Measurements from ENCODE around the gene CYP24A1.

The CYP24A1 gene

GRCh38 chr20:54172856-54173652 lies 732 bp downstream of the CYP24A1 start:
- no peak overlapping the region for H3K27ac ChIP-seq (ENCODE audit: low read length)
- no peaks in the 10 kb centered on the region for H3K36me3 ChIP-seq (ENCODE audit: control insufficient read depth, insufficient read depth, low read length)
- no CpG with 5 or more reads among the region's 66 CpGs for WGBS (ENCODE audit: insufficient coverage, insufficient read length)
- H3K9me3 ChIP-seq (ENCODE audit: control insufficient read depth, insufficient read depth, low read length): no peaks in the 10 kb centered on the region
- H3K4me3 ChIP-seq (ENCODE audit: low read length): peak overlapping the region; percentile 29; the same call in 1 of the 2 replicates
- DNase-seq (ENCODE audit: low read depth, low spot score): no peak
- H3K27me3 ChIP-seq (ENCODE audit: control insufficient read depth, insufficient read depth, low read length): peaks cover 41% of the 10 kb centered on the region
- peaks cover 8% of the 10 kb centered on the region; the same call in 1 of the 2 replicates for H3K4me1 ChIP-seq (ENCODE audit: control insufficient read depth, insufficient read depth, low read length)

DNA sequence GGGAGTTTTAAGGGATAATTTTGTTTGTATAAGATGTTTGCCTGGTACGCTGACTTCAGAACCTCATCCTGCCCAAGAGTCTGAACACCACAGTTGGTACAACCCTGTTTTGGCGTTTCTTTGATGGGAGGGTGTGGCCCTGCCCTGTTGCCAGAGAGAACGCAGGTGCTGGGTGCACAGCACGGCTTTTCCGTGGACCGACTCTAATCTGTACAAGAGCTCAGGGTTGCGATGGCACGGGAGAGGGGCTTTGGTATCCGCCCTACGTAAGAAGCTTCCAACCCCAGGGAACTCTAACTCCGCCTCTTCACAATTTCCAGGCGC lies 1.3 kb downstream of the CYP24A1 start:
- peaks cover 9% of the 10 kb centered on the region; the same call in 1 of the 2 replicates for H3K4me1 ChIP-seq (ENCODE audit: control insufficient read depth, insufficient read depth, low read length)
- H3K27ac ChIP-seq (ENCODE audit: low read length): no peak overlapping the region
- H3K9me3 ChIP-seq (ENCODE audit: control insufficient read depth, insufficient read depth, low read length): no peaks in the 10 kb centered on the region
- WGBS (ENCODE audit: insufficient coverage, insufficient read length): no CpG with 5 or more reads among the region's 12 CpGs
- no peaks in the 10 kb centered on the region for H3K36me3 ChIP-seq (ENCODE audit: control insufficient read depth, insufficient read depth, low read length)
- peak overlapping the region; percentile 29; the same call in 1 of the 2 replicates for H3K4me3 ChIP-seq (ENCODE audit: low read length)
- H3K27me3 ChIP-seq (ENCODE audit: control insufficient read depth, insufficient read depth, low read length): peaks cover 41% of the 10 kb centered on the region
- DNase-seq (ENCODE audit: low read depth, low spot score): no peak

- Histone ChIP-seq H3K4me3 (ENCODE audit: low read length) (no peak overlapping the region), H3K27me3 (ENCODE audit: control insufficient read depth, insufficient read depth, low read length) (peaks cover 41% of the 10 kb centered on the region), H3K4me1 (ENCODE audit: control insufficient read depth, insufficient read depth, low read length) (peaks cover 9% of the 10 kb centered on the region; the same call in 1 of the 2 replicates), H3K27ac (ENCODE audit: low read length) (no peak overlapping the region), H3K36me3 (ENCODE audit: control insufficient read depth, insufficient read depth, low read length) (no peaks in the 10 kb centered on the region), H3K9me3 (ENCODE audit: control insufficient read depth, insufficient read depth, low read length) (no peaks in the 10 kb centered on the region)
- DNase-seq (ENCODE audit: low read depth, low spot score): no peak
- WGBS (ENCODE audit: insufficient coverage, insufficient read length): no CpG with 5 or more reads among the region's 3 CpGs
Observed at GRCh38 chr20:54170963-54171362, 2.8 kb downstream of the CYP24A1 start.

DNA sequence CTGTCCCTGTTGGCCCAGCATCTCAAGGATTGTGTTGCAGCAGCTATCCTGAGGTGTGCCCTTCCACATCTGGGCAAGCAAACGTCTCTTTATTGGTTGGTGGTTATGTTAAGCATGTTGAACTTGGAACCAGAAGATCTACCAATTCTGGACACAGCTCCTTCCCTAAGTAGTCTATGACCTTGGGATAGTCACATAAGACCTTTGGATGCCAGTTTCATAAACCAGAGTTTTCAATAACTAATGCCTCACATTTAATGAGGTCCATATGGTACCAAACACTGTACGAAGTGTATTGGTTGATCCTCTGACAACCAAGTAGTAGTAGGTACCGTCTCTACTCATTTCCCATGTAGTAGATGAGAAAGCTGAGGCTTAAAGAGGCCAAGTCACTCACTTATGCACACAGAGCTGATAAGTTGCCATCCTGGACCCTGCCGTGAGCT lies 3.7 kb downstream of the CYP24A1 start:
- H3K27me3 ChIP-seq (ENCODE audit: control insufficient read depth, insufficient read depth, low read length): peaks cover 39% of the 10 kb centered on the region
- H3K4me3 ChIP-seq (ENCODE audit: low read length): no peak overlapping the region
- no CpG with 5 or more reads among the region's 4 CpGs for WGBS (ENCODE audit: insufficient coverage, insufficient read length)
- H3K4me1 ChIP-seq (ENCODE audit: control insufficient read depth, insufficient read depth, low read length): peaks cover 9% of the 10 kb centered on the region; the same call in 1 of the 2 replicates
- no peaks in the 10 kb centered on the region for H3K36me3 ChIP-seq (ENCODE audit: control insufficient read depth, insufficient read depth, low read length)
- no peak overlapping the region for H3K27ac ChIP-seq (ENCODE audit: low read length)
- H3K9me3 ChIP-seq (ENCODE audit: control insufficient read depth, insufficient read depth, low read length): no peaks in the 10 kb centered on the region
- no peak for DNase-seq (ENCODE audit: low read depth, low spot score)

DNA sequence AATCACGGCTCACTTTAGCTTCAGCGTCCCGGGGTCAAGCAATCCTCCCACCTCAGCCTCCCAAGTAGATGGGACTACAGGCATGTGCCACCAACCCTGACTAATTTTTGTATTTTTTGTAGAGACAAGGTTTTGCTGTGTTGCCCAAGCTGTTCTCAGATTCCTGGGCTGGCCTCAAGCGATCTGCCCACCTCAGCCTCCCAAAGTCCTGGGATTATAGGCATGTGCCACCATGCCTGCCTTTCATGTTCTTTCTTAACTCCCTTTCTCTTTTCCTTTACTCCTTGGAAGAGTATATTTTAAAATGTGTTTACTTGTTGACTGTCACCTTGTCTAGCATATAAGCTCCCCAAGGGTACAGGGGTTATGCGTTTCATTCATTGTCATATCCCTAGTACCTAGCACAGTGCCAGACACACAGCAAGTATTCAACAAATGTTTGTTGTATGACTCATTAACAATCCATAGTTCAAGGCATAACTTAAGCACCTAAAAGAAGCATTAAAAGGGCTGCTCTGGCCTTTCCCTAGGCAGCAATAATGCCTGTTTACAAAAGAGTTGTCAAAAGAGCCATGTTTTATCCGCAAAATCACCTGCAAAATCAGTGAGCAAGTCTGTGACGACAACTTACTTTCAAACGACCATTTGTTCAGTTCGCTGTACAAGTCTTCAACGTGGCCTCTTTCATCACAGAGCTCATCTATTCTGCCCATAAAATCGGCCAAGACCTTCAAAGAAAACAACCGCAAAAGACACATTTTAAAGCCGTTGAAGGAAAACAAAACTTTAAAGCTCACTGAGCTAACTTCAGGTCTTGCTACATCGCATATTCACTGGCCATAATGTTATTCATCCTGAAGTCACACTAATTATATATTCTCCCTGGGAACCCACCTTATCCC lies 4.6 kb downstream of the CYP24A1 start:
- H3K27me3 ChIP-seq (ENCODE audit: control insufficient read depth, insufficient read depth, low read length): peaks cover 31% of the 10 kb centered on the region
- no peaks in the 10 kb centered on the region for H3K36me3 ChIP-seq (ENCODE audit: control insufficient read depth, insufficient read depth, low read length)
- no peak overlapping the region for H3K4me3 ChIP-seq (ENCODE audit: low read length)
- DNase-seq (ENCODE audit: low read depth, low spot score): no peak
- no peaks in the 10 kb centered on the region for H3K9me3 ChIP-seq (ENCODE audit: control insufficient read depth, insufficient read depth, low read length)
- WGBS (ENCODE audit: insufficient coverage, insufficient read length): no CpG with 5 or more reads among the region's 14 CpGs
- peaks cover 9% of the 10 kb centered on the region; the same call in 1 of the 2 replicates for H3K4me1 ChIP-seq (ENCODE audit: control insufficient read depth, insufficient read depth, low read length)
- H3K27ac ChIP-seq (ENCODE audit: low read length): no peak overlapping the region

- no peak overlapping the region for H3K27ac ChIP-seq (ENCODE audit: low read length)
- no peak overlapping the region for H3K4me3 ChIP-seq (ENCODE audit: low read length)
- no CpG with 5 or more reads among the region's 11 CpGs for WGBS (ENCODE audit: insufficient coverage, insufficient read length)
- DNase-seq (ENCODE audit: low read depth, low spot score): no peak
- no peaks in the 10 kb centered on the region for H3K36me3 ChIP-seq (ENCODE audit: control insufficient read depth, insufficient read depth, low read length)
- H3K27me3 ChIP-seq (ENCODE audit: control insufficient read depth, insufficient read depth, low read length): peaks cover 22% of the 10 kb centered on the region
- H3K9me3 ChIP-seq (ENCODE audit: control insufficient read depth, insufficient read depth, low read length): no peaks in the 10 kb centered on the region
- peaks cover 3% of the 10 kb centered on the region; the same call in 1 of the 2 replicates for H3K4me1 ChIP-seq (ENCODE audit: control insufficient read depth, insufficient read depth, low read length)
Observed at GRCh38 chr20:54167909-54168872, 5.6 kb downstream of the CYP24A1 start.

DNA sequence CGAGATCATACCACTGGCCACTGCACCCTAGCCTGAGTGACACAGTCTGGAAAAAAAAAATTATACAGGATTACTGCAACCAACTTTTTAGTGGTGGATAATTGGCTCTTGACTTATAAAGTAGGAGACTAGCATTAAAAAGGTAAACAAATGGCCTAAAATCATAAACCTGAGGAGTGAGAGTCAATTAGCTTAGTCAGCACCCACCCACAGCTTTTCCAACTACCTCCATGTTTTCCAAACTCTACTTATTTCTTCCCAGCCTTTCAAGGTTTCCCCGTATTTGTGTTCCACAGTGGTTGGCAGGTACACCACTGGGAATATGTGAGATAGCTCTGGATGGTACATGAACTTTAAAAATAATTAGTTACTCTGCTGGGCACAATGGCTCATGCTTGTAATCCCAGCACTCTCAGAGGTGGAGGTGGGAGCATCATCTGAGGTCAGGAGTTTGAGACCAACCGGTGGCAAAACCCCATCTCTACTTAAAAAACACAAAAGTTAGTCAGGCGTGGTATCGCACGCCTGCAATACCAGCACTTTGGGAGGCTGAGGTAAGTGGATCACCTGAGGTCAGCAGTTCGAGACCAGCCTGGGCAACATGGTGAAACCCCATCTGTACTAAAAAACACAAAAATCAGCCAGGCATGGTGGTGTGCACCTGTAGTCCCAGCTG lies 6.7 kb downstream of the CYP24A1 start:
- no CpG with 5 or more reads among the region's 7 CpGs for WGBS (ENCODE audit: insufficient coverage, insufficient read length)
- peaks cover 11% of the 10 kb centered on the region for H3K27me3 ChIP-seq (ENCODE audit: control insufficient read depth, insufficient read depth, low read length)
- H3K4me3 ChIP-seq (ENCODE audit: low read length): no peak overlapping the region
- no peaks in the 10 kb centered on the region for H3K9me3 ChIP-seq (ENCODE audit: control insufficient read depth, insufficient read depth, low read length)
- no peaks in the 10 kb centered on the region for H3K36me3 ChIP-seq (ENCODE audit: control insufficient read depth, insufficient read depth, low read length)
- H3K27ac ChIP-seq (ENCODE audit: low read length): no peak overlapping the region
- no peak for DNase-seq (ENCODE audit: low read depth, low spot score)
- peaks cover 1% of the 10 kb centered on the region; the same call in 1 of the 2 replicates for H3K4me1 ChIP-seq (ENCODE audit: control insufficient read depth, insufficient read depth, low read length)

GRCh38 chr20:54165803-54166202 lies 8.0 kb downstream of the CYP24A1 start:
- H3K27me3 ChIP-seq (ENCODE audit: control insufficient read depth, insufficient read depth, low read length): peaks cover under 1% of the 10 kb centered on the region; the same call in 1 of the 2 replicates
- H3K4me1 ChIP-seq (ENCODE audit: control insufficient read depth, insufficient read depth, low read length): peaks cover 1% of the 10 kb centered on the region; the same call in 1 of the 2 replicates
- no peaks in the 10 kb centered on the region for H3K9me3 ChIP-seq (ENCODE audit: control insufficient read depth, insufficient read depth, low read length)
- H3K27ac ChIP-seq (ENCODE audit: low read length): no peak overlapping the region
- WGBS (ENCODE audit: insufficient coverage, insufficient read length): no CpG with 5 or more reads among the region's 2 CpGs
- no peak for DNase-seq (ENCODE audit: low read depth, low spot score)
- no peak overlapping the region for H3K4me3 ChIP-seq (ENCODE audit: low read length)
- H3K36me3 ChIP-seq (ENCODE audit: control insufficient read depth, insufficient read depth, low read length): no peaks in the 10 kb centered on the region

DNA sequence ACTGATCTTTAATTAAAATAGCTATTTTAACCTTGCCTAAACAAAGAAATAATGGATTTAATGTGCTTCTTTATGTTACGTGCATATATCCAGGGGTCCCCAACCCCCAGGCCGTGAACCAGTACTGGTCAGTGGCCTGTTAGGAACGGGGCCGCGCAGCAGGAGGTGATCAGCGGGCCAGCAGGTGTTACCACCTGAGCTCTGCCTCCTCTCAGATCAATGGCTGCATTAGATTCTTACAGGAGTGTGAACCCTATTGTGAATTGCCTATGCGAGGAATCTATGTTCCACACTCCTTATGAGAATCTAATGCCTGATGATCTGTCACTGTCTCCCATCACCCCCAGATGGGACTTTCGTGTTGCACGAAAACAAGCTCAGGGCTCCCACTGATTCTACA lies 8.8 kb downstream of the CYP24A1 start:
- no peak overlapping the region for H3K4me3 ChIP-seq (ENCODE audit: low read length)
- no peaks in the 10 kb centered on the region for H3K9me3 ChIP-seq (ENCODE audit: control insufficient read depth, insufficient read depth, low read length)
- H3K36me3 ChIP-seq (ENCODE audit: control insufficient read depth, insufficient read depth, low read length): no peaks in the 10 kb centered on the region
- H3K27ac ChIP-seq (ENCODE audit: low read length): no peak overlapping the region
- DNase-seq (ENCODE audit: low read depth, low spot score): no peak
- no peaks in the 10 kb centered on the region for H3K27me3 ChIP-seq (ENCODE audit: control insufficient read depth, insufficient read depth, low read length)
- peaks cover 1% of the 10 kb centered on the region; the same call in 1 of the 2 replicates for H3K4me1 ChIP-seq (ENCODE audit: control insufficient read depth, insufficient read depth, low read length)
- WGBS (ENCODE audit: insufficient coverage, insufficient read length): no CpG with 5 or more reads among the region's 9 CpGs
